Posterior cingulate gyrus (tissue), 11 donors: Measurements from ENCODE around the gene CD22.
"Not testable (repeated sequence)": the region's sequence is repeated elsewhere in the genome, so short reads cannot be mapped to it uniquely, and the experiment has no call there.

Experiments
- DNase-seq, 10 donors: peaks; one replicate each; pipeline versions ENCODE4 v3.0.0 to v3.0.0-alpha.2; 2020 to 2021; ENCODE audit warnings: mixed read lengths in 3 of 10
- intact Hi-C: fragments of 100-400 bp; cut with DNase I; formaldehyde crosslinking; loops from one replicate; pipeline ENCODE4 v1.15.1; 2023

CD22 gene

DNA sequence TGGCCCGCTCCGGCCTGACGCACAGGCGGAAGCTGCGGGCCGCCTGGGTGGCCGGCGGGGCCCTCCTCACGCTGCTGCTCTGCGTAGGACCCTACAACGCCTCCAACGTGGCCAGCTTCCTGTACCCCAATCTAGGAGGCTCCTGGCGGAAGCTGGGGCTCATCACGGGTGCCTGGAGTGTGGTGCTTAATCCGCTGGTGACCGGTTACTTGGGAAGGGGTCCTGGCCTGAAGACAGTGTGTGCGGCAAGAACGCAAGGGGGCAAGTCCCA lies 23.1 kb downstream of the CD22 start:
- intact Hi-C loops: loop anchor here (1.0 to 2.0 kb wide), 2 partner anchors 117 to 143 kb away; no protein-coding TSS in a partner anchor
- peak in 1 of 10 donors; percentile 74 for DNase-seq

DNA sequence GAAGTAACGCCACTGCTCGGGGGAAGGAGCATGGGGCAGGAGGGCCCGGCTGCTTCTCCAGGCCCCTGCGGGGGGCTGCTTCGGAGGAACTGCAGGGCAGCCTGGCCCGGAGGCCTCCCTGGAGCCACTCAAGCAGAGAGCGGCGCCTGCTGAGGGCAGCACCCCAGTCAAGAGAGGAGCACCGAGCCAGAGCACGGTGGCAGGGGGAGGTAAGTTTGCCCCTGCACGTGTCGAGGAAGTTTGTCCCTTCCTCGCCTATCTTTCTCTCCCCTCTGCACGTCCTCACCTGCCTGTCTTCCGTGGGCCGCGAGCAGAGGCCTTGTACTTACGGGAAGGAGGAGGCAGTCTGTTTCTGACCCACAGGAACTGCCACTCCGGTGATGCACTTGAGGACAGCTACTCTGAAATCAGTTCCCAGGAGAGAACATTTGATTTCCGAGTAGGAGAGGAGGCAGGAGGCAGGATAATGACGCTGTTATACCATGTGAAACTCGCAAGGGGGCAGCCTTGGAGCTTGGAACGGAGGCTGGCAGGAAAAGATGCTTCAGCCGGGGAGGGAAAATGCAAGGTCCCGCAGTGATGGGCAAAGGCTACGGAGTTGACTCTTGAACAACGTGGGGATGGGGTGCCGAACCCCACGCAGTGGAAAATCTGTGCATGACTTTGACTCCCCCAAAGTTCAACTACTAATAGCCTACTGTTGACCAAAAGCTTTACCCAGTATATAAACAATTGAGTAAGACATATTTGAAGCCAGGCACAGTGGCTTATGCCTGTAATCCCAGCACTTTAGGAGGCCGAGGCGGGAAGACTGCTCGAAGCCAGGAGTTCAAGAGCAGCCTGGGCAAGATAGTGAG lies 23.7 kb downstream of the CD22 start:
- intact Hi-C loops: loop anchor here (1.0 to 2.0 kb wide), 2 partner anchors 116 to 143 kb away; no protein-coding TSS in a partner anchor
- peak; percentile 45 to 95 (median 77) for DNase-seq

DNA sequence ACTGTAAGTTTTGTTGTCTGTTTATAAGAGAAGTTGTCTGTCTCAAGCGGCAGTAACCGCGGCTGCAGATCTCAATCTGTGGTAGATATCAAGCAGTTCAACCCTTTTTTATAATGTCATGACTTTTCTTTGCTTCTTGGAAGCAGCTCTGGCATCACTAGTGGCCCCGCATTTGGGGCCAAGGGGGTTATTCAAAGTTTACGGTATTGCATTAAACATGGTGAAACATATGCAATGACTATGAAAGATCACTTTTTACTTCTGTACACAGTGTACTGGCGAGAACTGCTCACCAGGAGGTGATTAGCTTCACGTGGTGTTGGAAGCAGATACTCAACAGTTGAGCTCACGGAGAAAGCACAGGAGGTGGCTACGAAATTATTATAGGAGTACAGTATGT lies 24.6 kb downstream of the CD22 start:
- DNase-seq: peak in 2 of 10 donors; percentile 17 to 30
- intact Hi-C loops: loop anchor here (2.0 kb wide), 1 partner anchor 115 kb away; no protein-coding TSS in a partner anchor

DNA sequence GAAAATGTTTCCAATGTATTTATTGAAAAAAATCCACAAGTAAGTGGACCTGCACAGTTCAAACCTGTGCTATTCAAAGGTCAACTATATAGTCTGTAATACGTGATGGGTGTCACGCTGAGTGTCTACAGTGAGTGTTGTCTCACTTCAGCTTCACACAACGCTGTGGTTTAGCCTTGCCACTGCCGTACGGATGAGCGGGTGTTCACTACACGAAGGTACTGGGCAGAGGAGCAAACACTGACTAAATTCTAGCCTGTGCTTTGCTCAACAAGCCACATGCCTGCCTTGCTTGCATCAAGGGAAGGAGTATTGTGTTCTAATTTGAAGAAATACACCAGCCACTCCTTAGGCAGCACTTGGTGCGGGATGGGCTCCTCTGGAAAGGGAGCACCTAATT lies 25.9 kb downstream of the CD22 start:
- intact Hi-C loops: no loop called here
- DNase-seq: peak in 3 of 10 donors; percentile 10 to 27 (median 26)

DNA sequence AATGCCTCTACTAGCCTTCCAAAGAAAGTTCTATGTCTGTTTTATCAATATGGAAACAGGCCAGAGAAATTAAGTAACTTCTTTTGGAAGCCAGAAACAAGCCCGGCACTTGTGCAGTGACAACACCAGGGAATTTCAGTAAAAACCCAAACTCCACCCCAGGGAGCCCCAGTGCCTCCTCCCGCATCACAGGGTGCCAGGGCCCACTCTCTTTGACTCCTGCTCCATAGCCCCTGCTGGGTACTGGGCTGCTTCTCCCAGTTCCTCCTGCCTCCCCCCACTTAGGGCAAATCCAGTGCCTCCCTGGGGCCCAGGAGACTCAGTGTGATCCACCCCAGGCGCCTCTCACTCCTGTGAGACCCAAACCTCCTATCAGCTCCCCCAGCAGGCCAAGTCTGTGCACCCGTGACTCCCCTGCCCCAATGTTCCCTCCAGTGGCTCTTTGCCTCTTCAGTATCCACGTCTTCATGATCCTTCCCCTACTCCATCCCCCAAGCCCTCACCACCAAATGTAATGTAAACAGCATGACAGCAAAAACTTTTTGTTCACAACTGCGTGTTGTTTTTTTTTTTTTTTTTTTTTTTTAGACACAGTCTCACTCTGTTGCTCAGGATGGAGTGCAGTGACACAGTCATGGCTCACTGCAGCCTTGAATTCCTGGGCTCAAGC lies 26.9 kb downstream of the CD22 start:
- intact Hi-C loops: no loop called here
- DNase-seq: peak in 3 of 10 donors; percentile 15 to 33 (median 23)

DNA sequence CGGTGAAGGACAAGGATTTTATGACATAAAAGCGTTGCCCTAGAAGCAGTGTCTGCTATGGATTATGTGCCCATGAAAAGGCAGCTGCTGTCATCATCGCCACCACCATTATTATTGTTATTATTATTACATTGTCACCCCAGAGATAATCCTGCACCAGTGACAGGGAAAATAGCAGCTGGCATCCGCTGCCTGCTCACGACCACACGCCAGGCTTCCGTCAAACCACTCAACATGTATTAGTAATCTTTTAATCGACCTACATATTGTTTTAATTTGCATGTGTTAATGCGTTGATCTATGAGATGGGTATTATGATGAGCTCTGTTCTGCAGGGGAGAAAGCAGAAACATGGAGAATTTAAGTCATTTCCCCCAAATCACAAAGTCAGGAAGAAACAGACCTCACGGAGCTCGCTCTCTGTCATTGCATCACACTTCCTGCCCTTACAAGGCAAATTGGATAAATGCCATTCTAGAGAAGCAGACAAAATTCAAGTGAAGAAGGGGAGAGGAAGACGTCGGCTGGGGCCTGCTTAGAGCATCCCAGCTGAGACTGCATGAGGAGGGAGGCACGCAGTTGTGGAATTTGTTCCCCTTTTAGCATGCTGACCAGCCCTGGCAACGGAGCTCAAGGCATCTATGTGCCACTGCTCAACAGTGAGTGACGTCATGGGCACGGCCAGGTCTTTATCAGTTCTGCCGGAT lies 29.0 kb downstream of the CD22 start, which contains the start of gene FFAR3:
TSS of gene FFAR3 (plus strand) at position 594 of the 707 bp plus-strand sequence. CDS start 431 bp downstream, outside the sequence.
- intact Hi-C loops: no loop called here
- DNase-seq: peak in 3 of 10 donors; percentile 63 to 78 (median 76)

DNA sequence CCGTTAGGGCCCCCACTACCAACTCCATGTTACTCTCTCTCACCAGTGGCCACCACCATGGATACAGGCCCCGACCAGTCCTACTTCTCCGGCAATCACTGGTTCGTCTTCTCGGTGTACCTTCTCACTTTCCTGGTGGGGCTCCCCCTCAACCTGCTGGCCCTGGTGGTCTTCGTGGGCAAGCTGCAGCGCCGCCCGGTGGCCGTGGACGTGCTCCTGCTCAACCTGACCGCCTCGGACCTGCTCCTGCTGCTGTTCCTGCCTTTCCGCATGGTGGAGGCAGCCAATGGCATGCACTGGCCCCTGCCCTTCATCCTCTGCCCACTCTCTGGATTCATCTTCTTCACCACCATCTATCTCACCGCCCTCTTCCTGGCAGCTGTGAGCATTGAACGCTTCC lies 29.8 kb downstream of the CD22 start:
- DNase-seq: peak in 1 of 10 donors; percentile 1
- intact Hi-C loops: not testable (repeated sequence)

DNA sequence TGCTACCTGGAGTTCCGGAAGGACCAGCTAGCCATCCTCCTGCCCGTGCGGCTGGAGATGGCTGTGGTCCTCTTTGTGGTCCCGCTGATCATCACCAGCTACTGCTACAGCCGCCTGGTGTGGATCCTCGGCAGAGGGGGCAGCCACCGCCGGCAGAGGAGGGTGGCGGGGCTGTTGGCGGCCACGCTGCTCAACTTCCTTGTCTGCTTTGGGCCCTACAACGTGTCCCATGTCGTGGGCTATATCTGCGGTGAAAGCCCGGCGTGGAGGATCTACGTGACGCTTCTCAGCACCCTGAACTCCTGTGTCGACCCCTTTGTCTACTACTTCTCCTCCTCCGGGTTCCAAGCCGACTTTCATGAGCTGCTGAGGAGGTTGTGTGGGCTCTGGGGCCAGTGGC lies 30.4 kb downstream of the CD22 start:
- intact Hi-C loops: not testable (repeated sequence)
- peak in 2 of 10 donors; percentile 26 to 38 for DNase-seq

DNA sequence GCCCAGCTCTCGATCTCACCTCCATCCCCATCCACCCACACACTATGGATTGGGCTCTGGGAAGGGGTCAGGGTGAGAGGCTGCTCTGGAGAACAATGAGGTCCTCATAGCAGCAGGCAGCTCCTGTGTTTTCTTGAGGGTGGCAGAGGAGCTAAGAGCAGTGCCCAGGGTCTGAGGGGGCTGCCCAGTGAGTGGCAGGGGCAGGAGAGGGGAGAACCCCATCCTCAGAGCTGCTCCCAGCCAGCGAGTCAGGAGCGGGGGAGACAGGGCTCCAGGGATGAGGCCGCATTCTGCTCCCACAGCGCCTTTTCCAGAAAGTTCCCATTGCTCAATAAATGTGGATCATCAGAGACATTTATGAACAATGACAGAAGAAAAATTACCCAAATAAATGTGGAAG lies 31.1 kb downstream of the CD22 start:
- DNase-seq: peak in 1 of 10 donors; percentile 30
- intact Hi-C loops: not testable (repeated sequence)

DNA sequence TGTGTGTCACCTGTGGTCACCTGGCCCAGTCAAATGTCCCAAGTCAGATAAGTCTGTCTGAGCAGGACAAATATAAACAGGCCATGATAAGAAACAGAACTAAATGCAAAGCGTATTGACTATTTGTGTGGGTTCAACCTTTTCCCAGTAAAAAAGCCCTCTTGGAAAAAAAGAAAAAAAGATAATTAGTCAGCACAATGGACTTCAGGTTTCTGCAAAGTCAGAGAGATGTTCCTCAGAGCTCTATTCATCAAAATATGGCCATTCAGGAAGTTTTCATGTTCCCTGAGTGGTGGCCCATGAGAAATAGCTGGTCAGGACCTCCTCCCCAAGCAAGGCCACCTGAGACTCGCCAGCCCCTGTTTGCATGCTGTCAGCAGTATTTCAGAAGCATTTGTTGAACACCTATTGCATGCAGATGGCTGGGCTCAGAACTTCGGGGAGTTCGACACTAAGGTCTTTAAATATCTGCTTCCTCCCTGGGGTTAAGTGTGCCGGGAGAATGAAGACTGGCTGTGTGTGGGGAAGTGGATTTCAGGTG lies 32.0 kb downstream of the CD22 start:
- intact Hi-C loops: no loop called here
- DNase-seq: no peak

DNA sequence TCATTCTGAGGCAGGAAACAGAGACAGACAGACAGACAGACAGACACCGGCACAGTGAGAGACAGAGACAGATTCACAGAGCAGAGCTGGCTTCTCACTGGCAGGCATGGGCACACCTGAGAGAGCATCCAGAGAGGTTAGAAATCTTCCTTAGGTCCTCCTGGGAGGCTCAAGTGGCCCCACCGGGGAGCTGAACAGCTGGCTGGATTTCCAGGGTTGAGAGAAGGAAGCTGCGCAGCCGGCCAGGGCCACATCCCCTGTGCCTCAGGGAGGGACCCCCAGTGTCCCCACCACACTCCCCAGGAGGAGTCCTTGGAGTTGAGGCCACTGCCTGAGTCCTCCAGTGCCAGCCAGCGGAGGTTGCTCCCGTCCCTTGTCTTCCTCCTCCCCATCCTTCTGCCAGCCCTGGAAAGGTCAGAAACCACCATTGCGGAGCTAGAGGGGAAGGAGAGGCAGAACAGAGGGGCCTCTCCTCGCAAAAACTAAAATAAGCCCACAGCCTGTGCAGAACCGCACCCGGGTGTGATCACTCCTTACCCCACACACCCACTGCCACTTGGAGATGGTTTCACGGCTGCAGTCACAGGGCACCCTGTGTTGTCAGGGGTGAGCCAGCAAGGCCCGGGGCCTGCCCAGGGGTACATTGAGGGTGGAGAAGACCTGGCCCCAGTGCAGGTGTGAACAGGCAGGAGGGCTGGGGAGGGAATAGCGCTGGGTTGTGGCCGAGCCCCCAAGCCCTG lies 33.4 kb downstream of the CD22 start:
- intact Hi-C loops: no loop called here
- peak in 1 of 10 donors; percentile 8 for DNase-seq

DNA sequence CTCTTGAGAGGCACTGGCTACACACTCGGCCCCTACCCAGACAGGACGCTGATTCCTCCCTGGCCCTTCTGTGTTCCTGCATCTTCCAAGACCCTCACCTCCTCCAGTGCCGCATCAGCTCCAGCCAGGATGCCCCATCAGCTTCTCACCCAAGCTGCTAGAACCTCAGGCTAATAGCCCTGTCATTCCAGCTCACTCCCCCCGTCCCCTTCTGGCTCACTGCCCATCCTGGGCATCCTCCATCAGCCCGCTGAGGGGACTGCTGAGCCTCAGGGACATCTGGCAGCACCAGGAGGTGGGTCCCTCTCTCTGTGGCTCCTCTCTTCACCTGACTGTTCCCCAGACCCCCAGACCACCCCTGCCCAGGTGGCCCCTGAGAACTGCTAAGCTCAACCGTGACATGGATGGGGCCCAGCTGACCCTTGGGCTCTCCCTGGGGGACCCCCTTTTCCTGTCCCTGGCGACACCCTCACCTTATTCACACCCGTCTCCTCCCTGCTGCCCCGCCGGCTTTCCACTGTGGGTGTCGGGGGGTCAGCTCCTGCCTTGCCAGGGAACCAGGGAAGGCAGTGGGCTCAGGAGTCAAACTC lies 34.1 kb downstream of the CD22 start:
- intact Hi-C loops: no loop called here
- peak in 2 of 10 donors; percentile 21 to 41 for DNase-seq

DNA sequence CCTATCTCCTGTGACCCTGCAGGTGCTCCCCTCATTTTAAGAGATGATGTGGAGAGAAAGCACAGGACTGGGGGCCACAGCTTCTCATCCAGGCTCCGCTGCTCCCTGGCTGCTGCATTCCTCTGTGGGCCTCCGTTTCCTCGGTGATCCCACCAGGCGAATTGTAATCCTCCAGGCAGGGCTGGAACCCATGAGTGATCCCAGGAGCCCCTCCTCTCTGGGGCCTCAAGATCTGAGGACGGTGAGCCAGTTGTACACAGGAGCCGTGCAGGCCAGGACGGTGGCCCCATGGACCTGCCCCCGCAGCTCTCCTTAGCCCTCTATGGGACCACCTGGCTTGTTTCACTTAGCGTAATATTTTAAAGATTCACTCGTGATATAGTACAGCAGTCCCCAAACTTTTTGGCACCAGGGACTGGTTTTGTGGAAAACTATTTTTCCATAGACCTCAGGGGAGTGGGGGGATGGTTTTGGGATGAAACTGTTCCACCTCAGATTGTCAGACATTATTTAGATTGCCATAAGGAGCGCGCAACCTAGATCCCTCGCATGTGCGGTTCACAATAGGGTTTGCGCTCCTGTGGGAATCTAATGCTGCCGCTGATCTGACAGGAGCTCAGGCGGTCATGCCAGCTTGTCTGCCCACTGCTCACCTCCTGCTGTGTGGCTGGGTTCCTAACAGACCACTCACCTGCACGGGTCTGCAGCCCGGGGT lies 34.9 kb downstream of the CD22 start:
- DNase-seq: peak in 1 of 10 donors; percentile 25

DNA sequence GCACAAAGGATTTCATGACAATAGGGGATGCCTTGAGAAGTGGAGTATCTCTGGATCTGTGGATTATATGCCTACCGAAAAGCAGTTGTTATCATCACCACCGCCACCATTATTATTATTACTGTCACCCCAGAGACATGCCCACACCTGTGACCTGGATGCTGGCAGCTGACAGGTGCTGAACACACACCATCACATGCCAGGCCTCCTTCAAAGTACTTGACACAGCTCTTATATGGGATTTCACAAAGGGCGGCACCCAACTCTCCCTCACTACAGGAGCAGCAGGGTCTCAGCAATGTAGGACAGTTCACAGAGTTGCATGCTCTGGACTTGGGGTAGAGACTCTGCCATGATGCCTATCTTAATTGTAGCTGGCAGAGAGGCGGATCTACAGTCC lies 36.3 kb downstream of the CD22 start:
- no peak for DNase-seq
- intact Hi-C loops: no loop called here

More for the DNA sequence above, 34.9 kb downstream of the CD22 start:
- intact Hi-C loops: no loop called here

DNA sequence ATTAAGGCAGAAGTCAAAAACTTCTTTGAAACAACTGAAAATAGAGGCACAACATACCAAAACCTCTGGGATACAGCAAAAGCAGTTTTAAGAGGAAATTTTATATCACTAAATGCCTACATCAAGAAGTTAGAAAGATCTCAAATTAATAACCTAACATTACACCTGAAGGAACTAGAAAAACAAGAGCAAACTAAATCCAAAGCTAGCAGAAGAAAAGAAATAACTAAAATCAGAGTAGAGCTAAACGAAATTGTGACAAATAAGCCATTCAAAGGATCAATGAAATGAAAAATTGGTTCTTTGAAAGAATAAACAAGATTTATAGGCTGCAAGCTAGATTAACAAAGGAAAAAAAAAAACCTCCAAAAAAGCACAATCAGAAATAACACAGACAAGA lies 39.4 kb downstream of the CD22 start:
- intact Hi-C loops: no loop called here
- no peak for DNase-seq

DNA sequence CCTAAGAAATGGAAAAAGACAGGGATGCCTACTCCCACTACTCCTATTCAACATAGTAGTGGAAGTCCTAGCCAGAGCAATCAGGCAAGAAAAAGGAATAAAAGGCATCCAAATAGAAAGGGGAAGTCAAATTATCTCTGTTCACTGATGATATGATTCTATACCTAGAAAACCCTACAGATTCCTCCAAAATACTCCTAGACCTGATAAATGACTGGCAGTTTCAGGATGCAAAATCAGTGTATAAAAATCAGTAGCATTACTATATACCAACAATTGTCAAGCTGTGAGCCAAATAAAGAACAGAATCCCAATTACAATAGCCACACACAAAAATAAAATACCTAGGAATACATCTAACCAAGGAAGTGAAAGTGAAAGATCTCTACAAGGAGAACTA lies 40.5 kb downstream of the CD22 start:
- no peak for DNase-seq
- intact Hi-C loops: no loop called here

DNA sequence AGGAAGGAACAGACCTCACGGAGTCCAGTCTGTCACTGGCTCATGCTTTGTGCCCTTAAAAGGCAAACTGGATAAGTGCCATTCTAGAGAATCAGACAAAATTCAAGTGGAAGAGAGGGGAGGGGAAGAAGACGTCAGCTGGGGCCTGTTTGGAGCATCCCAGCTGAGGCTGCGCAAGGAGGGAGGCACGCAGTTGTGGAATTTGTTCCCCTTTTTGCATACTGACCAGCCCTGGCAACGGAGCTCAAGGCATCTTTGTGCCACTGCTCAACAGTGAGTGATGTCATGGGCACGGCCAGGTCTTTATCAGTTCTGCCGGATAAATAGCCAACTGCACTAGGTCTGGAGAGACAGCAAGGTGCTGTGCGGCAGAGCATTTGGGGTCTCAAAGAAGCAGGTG lies 41.7 kb downstream of the CD22 start, which contains the start of gene GPR42:
TSS of gene GPR42 (plus strand) at position 347 of the 400 bp plus-strand sequence. CDS start 292 bp downstream, outside the sequence.
- intact Hi-C loops: no loop called here
- no peak for DNase-seq

DNA sequence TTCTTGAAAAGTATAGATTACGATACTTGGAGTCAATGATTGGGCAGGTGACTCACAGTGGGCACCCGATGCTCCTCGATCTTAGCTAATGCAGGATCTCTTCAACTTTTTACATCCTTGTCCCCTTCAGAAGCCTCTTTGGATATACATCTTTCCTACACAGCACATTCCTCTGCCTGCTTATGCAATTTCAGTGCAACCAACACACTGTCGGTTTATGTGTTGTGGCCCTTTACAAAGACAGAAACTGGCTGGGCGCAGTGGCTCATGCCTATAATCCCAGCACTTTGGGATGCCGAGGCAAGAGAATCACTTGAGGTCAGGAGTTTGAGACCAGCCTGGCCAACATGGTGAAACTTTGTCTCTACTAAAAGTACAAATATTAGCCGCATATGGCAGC lies 44.5 kb downstream of the CD22 start:
- intact Hi-C loops: no loop called here

DNA sequence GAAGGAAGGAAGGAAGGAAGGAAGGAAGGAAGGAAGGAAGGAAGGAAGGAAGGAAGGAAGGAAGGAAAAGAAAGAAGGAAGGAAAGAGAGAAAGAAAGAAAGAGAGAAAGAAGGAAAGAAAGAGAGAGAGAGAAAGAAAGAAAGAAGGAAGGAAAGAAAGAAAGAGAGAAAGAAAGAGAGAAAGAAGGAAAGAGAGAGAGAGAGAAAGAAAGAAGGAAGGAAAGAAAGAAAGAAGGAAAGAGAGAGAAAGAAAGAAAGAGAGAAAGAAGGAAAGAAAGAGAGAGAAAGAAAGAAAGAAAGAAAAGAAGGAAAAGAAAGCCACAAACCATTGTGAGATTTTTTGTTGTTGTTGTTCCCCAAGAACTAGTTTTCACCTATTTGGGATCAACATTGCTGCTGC lies 45.0 kb downstream of the CD22 start:
- intact Hi-C loops, DNase-seq: not testable (repeated sequence)

More for the DNA sequence above, 44.5 kb downstream of the CD22 start:
- peak in 1 of 10 donors; percentile 5 for DNase-seq
